Suppressor macrophage (primary cell): Measurements from ENCODE around the gene FJX1.

Experiments
- DNase-seq, 4 experiments: peaks; one replicate each; pipeline ENCODE4 v3.0.0-alpha.2; 2020 to 2022

Gene FJX1

DNA sequence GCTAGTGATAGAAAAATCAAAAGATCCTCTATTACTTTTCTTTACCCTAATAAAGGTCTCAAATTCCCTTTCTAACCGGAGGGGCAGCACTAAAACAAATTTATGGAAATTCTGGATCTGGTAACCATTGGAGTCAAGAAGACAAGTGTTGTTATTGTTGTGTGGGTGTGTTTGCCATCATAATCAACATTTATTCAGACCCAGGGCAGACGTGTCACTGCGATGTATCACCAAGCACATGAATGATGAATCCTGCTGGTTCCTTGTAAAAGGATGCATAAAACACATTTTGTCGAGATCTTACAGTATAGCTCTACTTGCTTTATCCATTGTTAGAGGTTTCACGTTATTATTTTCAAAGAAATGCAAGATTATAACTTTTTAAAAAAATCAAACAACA is 12.1 kb upstream of the FJX1 start:
- no peak for DNase-seq

DNA sequence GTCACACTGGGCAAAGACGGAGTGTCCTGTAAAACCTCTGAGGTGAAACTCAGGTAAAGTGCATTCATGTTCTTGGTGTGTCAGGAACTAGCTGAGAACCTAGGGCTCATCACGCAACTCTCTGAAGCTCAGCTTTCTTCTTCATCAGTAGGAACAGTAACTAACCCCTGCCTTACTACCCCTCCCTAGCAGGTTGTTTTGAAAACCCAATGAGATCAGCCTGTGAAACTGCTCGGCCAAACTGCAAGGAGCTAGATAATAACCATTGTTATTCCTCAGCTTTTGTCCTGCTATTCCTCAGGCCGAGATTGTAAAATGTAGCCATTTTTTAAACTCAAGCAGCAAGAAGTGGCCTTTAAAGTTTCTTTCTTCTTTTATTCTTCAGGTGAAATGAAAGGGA is 9.8 kb upstream of the FJX1 start:
- DNase-seq: no peak

DNA sequence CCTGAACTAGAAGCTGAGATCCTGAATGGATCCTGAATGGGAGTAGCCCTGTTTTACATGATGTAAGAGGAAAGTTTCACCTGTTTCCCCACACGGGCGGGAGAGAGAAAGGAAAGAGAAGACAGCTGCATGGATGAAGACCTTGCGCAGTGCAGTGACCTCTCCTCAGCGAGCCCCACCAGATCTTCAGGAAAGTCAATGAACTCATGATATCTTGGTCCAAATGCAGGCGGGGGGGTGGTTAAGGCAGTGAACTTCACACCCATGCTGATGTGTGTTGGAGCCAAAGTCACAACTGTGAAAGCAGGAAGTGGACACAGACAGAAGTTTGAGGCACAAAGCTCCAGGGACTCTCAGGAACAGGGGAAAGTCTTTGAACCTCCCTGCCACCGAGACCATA is 8.6 kb upstream of the FJX1 start:
- DNase-seq: no peak

DNA sequence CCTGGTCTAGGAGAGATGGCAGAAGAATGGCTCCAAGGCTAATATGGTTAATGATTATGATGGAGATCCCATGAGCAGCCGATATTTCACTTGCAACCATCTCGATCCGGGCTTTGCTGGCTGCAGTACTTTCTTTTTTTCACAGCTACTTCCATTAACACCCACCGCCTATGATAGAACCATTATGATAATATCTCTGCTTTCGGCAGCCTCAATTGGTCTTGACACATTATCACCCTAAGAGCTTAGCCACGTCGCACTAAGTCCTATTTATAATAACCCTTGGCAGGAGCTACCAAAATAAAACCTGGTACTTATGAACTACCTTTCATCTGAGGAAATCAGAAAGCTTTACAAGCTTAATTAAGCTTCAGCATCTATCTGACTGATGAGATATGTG is 7.6 kb upstream of the FJX1 start:
- DNase-seq: no peak

DNA sequence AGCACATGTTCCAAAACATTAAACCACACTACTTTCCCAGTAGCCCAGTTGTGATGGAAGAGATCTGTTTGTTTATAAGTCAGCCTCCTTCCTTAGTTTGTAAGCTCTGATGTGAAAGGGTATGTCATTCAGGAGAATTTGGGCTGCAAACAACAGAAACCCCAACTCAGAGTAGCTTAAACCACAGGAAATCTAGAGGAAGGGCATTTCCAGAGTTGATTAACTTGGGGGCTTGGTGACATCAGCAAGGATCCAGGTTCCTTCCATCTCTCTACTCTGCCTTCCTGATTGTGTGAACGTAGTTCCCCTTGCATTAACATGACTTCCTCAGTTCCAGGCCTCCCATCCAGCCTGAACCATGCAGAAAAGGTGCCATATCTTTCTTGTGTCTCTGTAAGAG is 6.5 kb upstream of the FJX1 start:
- DNase-seq: peak in 1 of 4 experiments; percentile 9

DNA sequence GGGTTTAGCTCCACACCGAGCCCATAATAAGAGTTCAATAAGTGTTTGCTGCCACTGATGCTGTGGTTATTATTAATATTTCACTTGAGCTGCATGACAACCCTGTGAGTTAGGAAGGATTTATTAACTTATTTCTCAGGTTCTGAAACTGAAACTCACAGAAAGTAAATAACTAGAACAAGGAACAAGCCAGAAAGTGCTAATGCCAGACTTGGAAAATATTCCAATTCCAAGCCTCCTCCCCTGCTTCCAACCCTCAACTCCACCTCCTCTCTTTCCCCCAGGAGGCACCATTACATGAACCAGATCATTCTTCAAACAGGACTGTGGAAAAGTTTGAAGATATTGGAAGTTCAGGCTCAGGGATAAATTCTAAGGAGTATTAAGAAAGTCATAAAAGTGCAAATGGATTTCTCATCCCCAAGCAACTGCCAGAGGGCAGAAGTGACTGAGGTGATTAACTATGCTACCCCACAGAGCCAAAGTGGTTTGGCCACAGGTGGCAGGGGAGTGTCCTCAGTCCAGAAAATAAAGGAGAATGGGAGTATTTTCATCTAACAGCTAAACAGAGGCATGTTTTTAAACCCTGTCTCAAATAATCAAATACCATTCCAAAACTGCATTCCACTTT is 3.2 kb upstream of the FJX1 start:
- no peak for DNase-seq

DNA sequence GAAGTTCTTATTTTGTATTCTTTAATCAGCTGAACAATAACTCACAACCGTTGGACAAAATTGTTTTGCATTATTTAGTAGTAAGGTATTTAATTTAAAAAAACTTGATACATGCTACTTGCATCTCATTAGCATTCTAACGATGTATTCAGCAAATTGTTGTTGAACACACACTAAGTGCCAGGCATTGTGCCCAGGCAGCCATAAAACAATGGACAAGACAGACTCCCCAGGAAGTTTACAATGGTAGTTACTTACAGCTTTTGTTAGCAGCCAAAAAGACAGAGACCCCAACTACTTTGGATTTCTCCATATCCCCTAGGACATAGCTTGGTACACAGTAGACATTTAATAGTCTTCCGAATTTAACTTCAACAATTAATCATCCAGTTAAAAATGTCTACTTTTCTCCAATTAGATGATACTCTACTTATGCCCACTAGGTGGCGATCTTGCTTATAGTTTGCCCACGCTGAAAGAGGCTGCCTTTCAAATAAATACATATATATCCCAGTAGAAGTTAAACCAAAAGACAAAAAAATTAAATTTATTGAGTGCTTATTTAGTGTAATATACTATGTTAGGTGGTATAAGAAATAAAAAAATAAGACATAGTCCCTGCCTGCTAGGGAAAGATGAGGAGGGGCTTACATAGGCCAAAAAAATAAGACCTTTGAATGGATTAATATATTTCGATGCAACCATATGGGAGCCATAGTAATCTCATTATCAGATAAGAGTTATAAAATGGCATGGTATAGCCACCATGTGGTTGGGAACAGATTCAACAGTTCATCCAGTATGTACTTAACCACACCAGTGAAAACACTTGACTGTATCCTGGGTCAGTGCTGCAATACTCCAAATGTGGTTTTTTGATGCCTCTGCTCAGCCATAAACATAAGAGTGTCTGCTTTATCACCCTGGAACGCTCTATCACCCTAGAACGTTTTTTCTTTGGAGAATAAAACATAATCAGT is 2.0 kb upstream of the FJX1 start:
- peak; percentile 60 to 87 (median 73) for DNase-seq

DNA sequence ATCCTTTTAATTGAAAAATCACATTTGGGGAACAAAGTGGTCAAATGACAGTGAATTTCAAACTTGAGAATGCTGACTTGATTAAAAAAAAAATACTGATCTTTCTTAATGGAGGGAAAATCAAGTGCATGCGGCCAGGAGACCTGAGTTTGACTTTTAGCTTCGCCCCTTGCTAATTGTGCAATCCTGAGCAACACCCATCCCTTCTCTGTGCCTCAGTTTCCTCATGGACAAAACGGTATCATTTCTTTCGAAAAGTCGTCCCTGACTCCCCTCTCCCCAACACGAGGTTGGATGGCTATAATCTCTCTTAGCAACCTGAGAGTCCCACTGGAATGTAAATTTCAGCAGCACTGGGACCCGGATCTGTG is 959 bp upstream of the FJX1 start:
- no peak for DNase-seq

DNA sequence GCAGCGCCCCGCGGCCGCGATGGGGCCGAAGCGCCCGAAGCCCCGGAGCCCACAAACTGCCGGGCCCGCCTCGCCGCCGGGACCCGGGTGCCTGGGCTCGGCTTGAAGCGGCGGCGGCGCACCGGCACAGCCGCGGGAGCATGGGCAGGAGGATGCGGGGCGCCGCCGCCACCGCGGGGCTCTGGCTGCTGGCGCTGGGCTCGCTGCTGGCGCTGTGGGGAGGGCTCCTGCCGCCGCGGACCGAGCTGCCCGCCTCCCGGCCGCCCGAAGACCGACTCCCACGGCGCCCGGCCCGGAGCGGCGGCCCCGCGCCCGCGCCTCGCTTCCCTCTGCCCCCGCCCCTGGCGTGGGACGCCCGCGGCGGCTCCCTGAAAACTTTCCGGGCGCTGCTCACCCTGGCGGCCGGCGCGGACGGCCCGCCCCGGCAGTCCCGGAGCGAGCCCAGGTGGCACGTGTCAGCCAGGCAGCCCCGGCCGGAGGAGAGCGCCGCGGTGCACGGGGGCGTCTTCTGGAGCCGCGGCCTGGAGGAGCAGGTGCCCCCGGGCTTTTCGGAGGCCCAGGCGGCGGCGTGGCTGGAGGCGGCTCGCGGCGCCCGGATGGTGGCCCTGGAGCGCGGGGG is 346 bp downstream of the FJX1 start:
- DNase-seq: peak; percentile 7 to 68 (median 41)

DNA sequence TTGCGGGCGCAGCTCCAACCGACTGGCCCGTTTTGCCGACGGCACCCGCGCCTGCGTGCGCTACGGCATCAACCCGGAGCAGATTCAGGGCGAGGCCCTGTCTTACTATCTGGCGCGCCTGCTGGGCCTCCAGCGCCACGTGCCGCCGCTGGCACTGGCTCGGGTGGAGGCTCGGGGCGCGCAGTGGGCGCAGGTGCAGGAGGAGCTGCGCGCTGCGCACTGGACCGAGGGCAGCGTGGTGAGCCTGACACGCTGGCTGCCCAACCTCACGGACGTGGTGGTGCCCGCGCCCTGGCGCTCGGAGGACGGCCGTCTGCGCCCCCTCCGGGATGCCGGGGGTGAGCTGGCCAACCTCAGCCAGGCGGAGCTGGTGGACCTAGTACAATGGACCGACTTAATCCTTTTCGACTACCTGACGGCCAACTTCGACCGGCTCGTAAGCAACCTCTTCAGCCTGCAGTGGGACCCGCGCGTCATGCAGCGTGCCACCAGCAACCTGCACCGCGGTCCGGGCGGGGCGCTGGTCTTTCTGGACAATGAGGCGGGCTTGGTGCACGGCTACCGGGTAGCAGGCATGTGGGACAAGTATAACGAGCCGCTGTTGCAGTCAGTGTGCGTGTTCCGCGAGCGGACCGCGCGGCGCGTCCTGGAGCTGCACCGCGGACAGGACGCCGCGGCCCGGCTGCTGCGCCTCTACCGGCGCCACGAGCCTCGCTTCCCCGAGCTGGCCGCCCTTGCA is 1.0 kb downstream of the FJX1 start:
- peak; percentile 5 to 55 (median 33) for DNase-seq

DNA sequence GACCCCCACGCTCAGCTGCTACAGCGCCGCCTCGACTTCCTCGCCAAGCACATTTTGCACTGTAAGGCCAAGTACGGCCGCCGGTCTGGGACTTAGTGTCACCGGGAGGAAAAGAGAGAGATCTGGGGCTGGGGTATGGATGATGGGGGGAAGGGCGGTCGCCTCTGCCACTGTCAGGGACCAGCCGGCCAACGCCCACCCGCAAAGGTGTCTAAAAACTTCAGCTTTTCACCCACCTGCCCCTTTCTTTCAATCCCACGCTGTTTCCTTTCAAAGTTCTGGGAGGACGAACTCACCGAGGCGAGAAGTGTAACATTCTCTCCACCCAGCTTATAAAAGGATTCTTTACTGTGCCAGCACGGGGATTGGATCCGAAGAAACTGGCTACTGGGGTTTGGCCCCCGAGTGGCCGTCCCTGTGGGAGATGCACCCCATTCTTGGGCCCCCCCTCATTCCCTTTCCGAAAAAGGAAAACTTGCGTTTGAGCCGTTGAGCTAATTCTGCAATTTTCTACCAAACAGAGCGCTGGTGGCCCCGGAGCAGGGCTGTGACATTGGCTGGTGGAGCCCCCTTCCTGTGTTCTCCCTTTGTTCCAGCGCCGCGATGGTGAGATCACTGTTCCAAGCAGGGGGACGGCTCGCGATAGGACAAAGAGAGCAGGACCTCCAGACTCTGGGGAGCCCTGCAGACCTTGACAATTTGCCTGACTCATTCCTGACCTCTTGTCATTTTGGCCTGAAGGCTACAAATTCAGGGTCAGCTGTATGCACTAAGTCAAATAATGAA is 1.8 kb downstream of the FJX1 start:
- DNase-seq: no peak

DNA sequence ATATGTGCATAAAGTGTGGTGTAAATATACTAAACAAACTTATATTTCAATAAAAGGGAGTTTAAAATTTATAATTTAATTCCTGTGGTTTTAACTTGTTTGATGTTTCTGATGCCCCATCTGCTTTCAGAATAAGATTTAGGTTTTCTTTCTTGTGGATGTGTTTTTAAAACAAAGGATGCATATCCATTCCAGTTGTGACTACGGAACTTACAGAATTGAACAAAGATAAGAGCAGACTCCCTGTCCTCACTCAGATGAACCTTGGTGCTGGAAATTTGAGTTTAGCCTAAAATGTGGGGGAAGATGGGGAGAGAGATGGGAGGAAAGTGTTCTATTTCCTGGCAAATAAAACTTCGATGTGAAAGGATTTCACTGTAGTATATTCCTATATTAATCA is 2.5 kb downstream of the FJX1 start:
- DNase-seq: no peak

DNA sequence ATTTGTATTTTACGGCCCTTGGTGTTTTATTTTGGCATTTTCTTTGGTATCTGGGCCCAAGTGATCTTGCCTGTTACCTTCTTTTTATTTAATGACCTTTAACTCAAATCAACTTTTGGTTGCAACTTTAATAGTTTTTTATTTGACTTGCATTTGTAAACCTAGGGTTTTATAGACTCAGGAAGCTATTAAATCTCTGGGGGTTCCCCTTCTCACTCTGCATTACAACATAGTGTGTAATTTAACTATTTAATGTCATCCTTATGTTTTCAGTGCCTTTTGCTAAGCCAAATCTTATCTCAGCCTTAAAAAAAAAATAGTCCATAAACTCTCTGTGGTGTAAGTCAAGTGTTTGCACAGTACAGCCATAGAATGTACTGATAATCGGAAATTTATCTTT is 3.4 kb downstream of the FJX1 start:
- no peak for DNase-seq

DNA sequence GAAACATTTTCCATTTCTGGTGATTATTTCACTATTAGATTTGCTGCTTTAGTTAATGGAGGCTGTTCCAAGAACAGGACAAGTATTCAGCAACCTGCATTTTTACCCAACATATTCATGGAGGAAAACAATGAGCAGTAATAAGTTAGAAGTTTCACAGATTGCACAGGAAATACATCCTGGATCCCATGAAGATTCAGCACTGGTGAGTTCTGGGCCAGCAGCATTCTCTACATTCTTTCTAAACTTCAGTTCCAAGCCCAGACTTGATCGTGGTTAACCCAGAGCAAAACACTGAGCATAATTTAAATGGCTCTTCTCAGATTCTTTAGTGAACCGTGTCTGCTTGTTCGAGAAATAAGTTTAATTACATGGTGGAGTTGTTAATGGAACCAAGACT is 3.8 kb downstream of the FJX1 start:
- no peak for DNase-seq

DNA sequence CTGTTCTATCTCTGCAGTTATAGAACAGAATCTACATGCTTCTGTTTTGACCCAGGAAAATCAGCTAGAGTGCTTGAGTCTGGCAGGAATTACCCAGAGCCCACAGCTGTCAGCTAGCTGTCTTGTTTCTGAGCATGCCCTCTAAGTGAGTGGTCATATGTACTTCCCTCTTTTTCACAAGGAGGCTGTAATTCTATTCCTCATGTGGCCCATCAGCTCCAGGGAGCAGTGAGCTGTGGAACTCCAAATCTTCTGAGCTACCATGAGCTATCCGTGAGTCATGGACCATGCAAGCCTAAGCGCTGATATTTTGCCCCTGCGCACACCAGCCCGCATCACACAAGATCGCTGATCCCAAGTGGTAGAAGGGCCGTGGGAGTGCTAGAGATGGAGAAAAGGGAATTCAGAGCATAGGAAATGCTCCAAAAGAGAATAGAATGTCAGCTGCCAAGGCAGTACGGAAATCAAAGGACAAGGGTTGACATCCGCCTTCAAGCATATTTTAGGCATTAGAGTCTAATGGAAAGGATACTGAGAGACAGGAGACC is 5.4 kb downstream of the FJX1 start:
- DNase-seq: peak; percentile 32 to 62 (median 50)

DNA sequence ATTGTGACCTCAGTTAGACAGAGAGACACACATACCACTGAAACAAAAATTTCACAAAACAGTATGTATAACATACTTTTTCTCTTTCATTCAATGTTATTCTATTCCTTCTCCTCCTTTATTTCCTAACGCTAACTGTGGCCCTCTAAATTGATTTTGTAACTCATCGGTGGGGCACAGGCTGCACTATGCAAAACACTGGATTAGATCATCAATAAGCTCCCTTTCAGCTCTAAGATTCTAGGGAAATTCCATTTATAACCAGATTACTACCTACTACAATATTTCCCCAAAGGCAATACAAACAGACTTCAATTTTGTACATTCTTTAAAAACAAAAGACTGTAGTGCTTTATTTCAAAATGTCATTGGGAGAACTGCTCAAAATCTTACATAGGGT is 6.1 kb downstream of the FJX1 start:
- no peak for DNase-seq

DNA sequence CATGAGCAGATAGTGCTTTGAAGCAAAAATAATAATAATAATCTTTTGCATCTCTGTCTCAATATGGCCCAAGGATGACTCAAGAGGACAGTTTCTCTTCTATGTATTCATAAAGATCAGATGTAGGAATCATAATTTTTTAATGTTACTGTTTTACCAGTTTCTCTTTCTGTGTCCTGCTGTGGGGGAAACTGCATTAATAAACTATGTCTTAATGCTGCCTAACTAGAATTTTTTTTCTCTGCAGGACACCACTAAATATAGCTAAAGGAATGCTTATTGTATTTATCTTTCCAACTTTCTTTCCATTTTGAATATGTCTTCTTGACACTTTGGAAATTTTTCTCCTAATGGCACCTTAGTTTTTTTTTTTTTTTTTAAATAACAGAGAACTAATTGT is 6.5 kb downstream of the FJX1 start:
- no peak for DNase-seq

DNA sequence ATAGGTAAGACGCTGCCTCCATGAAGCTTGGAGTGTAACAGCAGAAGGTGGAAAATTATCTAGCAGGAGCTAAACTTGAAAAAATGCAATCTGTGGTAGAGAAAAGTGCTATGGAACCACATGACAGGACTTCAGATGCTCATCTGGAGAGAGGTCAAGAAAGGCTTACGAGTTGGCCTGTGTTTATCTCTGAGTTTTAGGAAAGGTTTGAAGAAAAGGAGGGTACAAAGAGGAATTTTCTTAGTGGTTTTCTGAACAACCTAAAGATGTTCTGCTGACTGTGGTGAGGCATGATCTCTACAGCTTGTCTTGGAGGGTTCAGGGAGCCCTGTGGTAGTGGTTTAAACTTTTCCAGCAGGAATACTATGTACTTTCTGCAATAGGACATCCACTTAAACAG is 8.2 kb downstream of the FJX1 start:
- DNase-seq: no peak

DNA sequence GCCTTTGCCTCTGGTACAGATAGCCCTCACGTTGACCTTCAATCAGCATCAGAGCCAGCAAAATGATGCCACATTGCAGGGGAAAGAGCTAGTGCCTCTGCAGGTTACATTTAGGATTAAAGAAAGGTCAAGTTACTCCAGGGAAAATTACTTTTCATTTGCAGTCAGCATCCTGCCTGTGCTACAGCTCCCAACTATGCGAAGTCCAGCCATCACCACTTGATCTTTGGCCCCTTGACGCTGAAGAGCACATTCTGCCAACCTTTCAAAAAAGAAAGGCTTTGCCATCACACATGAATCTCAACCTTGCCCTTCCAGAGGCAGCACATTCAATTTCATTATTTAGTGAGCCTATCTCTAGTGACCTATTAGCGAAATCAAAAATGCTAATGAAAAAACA is 11.3 kb downstream of the FJX1 start:
- no peak for DNase-seq

DNA sequence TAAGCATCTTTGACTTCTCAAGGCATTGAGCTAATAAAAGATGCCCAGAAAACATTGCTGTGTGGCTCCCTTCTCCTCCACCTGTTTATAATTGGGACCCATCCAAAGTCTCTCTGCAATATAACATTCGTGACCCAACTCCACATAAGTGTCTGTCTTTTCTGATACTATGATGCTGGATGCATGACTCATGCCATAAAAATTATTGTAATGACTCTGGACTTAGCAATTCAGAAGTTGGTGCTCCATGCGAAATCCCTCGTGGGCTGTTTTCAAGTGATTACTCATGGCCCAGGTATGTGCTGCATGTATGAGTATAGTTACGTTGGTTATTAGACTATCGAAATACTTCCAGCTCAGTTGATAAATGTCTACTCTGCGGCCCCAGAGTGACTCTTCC is 11.7 kb downstream of the FJX1 start:
- no peak for DNase-seq

DNA sequence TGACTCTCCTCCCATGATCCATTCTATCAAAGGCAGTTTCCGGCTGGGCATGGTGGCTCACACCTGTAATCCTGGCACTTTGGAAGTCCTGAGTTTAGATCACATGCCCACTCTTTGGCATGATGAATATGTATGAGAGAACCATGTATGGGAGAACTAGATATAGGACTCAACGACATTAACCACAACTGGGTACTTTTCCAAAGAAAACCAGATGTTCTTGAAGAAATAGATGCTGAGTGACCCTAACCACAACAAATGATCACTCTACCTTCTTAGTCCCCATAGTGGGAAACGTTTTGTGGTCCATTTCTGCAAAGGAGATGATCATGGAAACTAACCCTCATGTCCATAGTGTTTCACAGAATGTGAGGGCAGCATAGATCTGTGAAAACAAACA is 13.6 kb downstream of the FJX1 start:
- no peak for DNase-seq

DNA sequence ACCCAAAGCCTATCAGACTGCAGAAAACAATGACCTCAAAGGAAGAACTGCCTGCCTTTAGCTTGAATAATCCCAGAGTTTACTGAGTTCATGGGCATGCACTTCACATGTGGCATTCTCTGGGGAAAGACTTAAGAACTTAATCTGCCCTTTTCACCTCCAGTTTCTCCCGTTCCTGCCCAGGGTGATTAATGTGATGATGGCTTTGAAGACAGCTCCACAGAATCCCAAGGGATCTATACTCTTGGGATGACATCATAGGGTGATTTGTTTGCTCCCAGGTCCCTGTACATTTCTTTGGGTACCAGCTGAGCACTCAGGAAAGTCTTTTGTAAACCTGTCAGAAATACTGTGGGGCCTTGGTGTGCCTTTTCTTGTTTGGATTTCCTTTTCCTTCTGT is 14.0 kb downstream of the FJX1 start:
- no peak for DNase-seq
